HG02798 (cell line): Measurements from ENCODE around the gene TSPAN13.

ENCODE experiments used
- ATAC-seq: cut with Tn5 transposase; IDR thresholded peaks from one replicate; pipeline ENCODE4 v1.9.1; 2021; ENCODE audit warnings: mild to moderate bottlenecking; ENCODE audit not compliant: unreplicated experiment, poor library complexity

Gene TSPAN13

DNA sequence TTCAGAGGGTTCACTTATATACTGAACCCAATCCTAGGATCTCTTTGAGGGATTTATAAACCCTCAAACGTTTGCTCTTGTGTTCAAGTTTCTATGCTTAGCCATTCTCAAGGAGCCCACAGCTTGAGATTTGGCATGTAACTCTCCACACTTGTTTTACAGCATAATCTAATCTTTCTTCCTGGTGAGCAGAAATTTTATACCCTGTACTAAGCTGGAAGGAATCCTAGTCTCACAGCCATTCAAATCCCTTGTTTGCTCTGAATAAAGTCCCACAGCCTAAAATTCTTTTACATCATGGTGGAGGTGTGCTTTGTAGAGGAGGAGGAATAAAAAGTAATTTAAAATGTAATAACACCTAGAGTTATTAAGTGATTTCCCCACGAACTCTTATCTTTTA lies 56.6 kb downstream of the TSPAN13 start:
- ATAC-seq = no peak

DNA sequence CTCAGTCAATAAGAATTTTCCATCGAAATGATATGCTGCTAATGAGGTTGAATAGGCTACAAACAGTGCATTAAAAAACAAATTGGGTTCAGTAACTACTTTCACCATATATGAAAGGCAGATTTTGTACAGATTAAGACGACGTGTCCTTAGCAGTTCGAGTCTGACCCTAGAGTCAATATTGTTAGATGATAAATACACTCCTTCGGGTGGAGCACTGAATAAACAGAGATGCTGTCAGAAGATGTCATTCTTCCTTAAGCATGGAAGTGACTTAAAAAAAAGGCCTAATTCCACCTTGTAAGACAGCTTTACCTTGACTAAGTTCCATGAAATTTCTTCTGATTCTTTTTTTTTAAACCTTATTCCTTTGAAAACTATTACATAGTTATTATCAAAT lies 57.0 kb downstream of the TSPAN13 start:
- ATAC-seq = no peak

DNA sequence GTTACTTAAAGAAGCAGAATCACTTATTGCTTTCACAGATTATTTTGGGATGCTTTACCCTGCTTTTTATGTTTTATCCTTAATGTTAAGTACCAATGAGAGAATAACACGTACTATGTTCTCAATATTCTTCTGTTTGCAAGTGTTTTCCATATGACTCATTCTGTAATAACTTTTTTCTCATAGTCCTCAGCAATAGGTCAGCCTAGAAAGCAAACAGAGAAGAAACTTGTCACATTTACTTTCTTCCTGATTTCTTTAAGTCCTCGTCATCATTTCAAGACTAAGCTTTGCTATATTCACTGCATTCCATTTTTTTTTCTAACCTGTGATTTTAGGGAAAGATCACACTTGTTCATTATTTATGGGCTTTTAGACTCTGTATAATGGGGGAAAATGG lies 58.0 kb downstream of the TSPAN13 start:
- no peak for ATAC-seq

- no peak for ATAC-seq
Observed at GRCh38 chr7:16812542-16813231, 59.1 kb downstream of the TSPAN13 start.

- no peak for ATAC-seq
Observed at GRCh38 chr7:16813232-16813616, 59.7 kb downstream of the TSPAN13 start.

DNA sequence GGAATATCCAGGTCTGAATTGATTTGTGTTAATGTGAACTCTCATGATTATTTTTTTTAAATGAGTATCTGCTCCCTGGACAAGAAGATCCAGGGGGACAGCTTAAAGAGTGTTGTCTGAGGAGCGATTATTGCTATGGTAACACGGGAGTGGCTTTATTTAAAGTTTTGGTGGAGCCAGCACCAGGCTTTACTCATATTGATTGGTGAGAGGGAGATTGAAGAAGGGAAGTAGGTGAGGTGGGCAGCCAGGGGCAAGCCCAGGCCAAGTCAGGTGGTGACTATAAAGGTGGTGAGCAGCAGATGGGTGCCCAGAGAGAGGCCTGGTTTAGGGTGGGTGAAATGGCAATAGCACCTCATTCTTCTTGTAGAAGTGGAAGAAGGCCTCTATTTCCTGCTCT lies 61.4 kb downstream of the TSPAN13 start:
- no peak for ATAC-seq

DNA sequence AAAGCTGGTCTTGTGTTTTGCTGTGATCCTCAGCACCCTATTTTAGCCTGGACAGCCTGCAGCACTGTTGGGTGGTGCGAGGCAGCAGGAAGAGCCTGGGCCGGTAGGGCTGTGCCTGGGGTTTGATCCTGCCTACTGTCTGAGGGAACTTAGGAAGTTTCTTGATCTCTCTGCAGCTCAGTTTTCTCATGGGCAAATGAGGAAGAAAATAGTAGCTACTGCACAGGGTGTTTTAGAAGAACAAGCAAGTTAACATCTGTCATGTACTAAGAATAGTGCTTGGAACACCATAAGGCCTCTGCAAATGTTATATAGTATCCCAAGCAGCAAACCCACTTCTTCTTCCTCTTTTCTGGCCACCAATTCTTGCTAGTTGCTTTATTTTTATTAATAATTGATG lies 63.3 kb downstream of the TSPAN13 start:
- no peak for ATAC-seq

GRCh38 chr7:16817536-16817935 lies 64.0 kb downstream of the TSPAN13 start:
- no peak for ATAC-seq

- no peak for ATAC-seq
Observed at GRCh38 chr7:16818732-16819131, 65.2 kb downstream of the TSPAN13 start.

- ATAC-seq = no peak
Observed at GRCh38 chr7:16822029-16822428, 68.5 kb downstream of the TSPAN13 start.

DNA sequence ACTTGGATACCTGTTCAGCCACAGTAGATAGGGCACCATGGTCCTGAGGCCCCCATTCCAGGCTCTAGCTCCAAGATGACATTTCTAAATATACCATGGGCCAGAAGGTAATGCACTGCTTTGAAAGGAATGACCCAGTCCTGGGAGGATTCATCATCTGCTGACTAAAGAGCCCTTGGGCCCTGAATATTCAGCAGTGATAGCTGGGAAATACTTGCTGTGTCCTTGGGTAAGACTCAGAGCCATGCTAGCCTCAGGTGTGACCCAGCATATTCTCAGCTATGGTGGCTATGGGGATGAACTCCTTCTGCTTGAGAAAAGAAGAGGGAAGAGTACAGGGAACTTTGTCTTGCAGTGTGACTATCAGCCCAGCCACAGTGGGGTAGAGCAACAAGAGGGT lies 72.5 kb downstream of the TSPAN13 start:
- ATAC-seq = no peak

DNA sequence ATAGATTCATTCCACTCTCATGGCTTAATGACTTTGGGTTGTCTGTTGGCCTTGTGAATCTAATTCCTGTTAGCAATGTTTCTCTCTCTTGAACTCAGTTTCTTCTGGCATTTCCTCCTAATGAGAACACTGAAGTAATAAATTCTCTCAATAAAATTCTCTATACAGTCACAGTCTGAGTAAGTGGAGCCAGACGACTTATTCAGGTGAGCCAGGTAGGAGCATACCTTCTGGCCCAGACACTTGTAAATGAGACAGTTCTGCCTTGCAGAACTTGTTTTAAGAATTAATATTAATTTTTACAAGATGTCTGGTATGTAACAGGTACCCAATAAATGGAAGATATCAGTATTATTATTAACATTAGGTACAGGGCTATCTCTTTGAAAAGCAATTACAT lies 79.8 kb downstream of the TSPAN13 start:
- ATAC-seq = no peak
